K562 (cell line): ENCODE data around the gene KCNQ5. TPM values are rescaled to one million over a fixed set of nuclear protein-coding genes. Genes with fewer than 3 reads are reported as not detected.
A peak's percentile ranks its signal among the peaks of the same experiment; 100 is the strongest.

Experiments used
- CBFB ChIP-seq: sonication (generic); formaldehyde crosslinking; IDR thresholded peaks from 2 replicates; pipeline ENCODE4 v1.4.0; 2020; ENCODE audit warnings: mild to moderate bottlenecking, missing genetic modification reagents
- CREM ChIP-seq: IDR thresholded peaks from 2 replicates; pipeline ENCODE4 v1.6.1; 2014; ENCODE audit warnings: antibody characterized with exemption, low read depth
- CXXC5 ChIP-seq: fragments of 250-450 bp; sonication (Bioruptor Pico); IDR thresholded peaks from 2 replicates; pipeline ENCODE4 v1.8.0; 2022; ENCODE audit warnings: inconsistent platforms, mild to moderate bottlenecking, moderate library complexity
- ESRRA ChIP-seq: fragments of 450-650 bp; IDR thresholded peaks from 2 replicates; pipeline ENCODE4 v1.6.1; 2014; ENCODE audit warnings: low read depth, mild to moderate bottlenecking, moderate library complexity, borderline replicate concordance
- JUND ChIP-seq, 2 experiments: IDR thresholded peaks; 2 replicates in 1 of 2; 3 replicates in 1 of 2; pipeline ENCODE4 v1.6.1; 2011; ENCODE audit warnings: borderline replicate concordance in 2 of 2, low read depth in 2 of 2, low read length in 2 of 2, improper control_type of control experiment in 1 of 2, missing biosample characterization in 1 of 2, missing genetic modification characterization in 1 of 2, missing genetic modification reagents in 1 of 2
- RB1 ChIP-seq: fragments of 450-650 bp; IDR thresholded peaks from 2 replicates; pipeline ENCODE4 v1.6.1; 2017; ENCODE audit warnings: low read depth, mild to moderate bottlenecking
- SMARCA4 ChIP-seq: fragments of 450-650 bp; IDR thresholded peaks from 2 replicates; pipeline ENCODE4 v1.6.1; 2016
- SRSF1 ChIP-seq: fragments of 200-400 bp; formaldehyde crosslinking; IDR thresholded peaks from 2 replicates; pipeline ENCODE4 v1.6.1; 2017; ENCODE audit warnings: mild to moderate bottlenecking, low read depth, low read length, moderate library complexity
- TBP ChIP-seq: optimal IDR thresholded peaks from 2 replicates; pipeline ENCODE3; 2011; ENCODE audit warnings: low read depth, low read length, improper control_type of control experiment
- XRCC3 ChIP-seq: fragments of 450-650 bp; IDR thresholded peaks from 2 replicates; pipeline ENCODE4 v1.6.1; 2017; ENCODE audit warnings: mild to moderate bottlenecking, moderate library complexity
- XRCC5 ChIP-seq: fragments of 200-400 bp; formaldehyde crosslinking; IDR thresholded peaks from 2 replicates; pipeline ENCODE4 v1.6.1; 2017; ENCODE audit warnings: low read depth, mild to moderate bottlenecking, low read length
- ZNF431 ChIP-seq: sonication (generic); formaldehyde crosslinking; IDR thresholded peaks from 2 replicates; pipeline ENCODE4 v1.8.0; 2022; ENCODE audit warnings: mild to moderate bottlenecking, missing genetic modification reagents
- polyA plus RNA-seq, 8 experiments: library from polyadenylated mRNA; depleted of rRNA in 4 of 8; stranded (reverse) in 5 of 8; unstranded in 3 of 8; fragments of >200 nt; fragmentation: Nextera tagmentation in 2 of 8; fragmentation: Illumina TruSeq in 1 of 8; extraction: Ambion mirVana in 2 of 8; extraction: Trizol in 1 of 8; gene quantifications; 2 replicates each; pipeline versions ENCODE4 v1.2.1 to v1.2.3, GENCODE V29; 2011 to 2014; ENCODE audit warnings: inconsistent platforms in 1 of 8, missing spikeins in 1 of 8
- total RNA-seq, 7 experiments: library from RNA; depleted of rRNA in 6 of 7; stranded (reverse); fragments of >200 nt in 6 of 7; fragmentation: Illumina TruSeq in 2 of 7; extraction: Trizol in 2 of 7; gene quantifications; 2 replicates each; pipeline versions ENCODE4 v1.2.1 to v1.2.3, GENCODE V29; 2011 to 2021; ENCODE audit warnings: low replicate concordance in 1 of 7
- TF ChIP-seq, protein P1 (sequence below): fragments of 450-650 bp; formaldehyde crosslinking; IDR thresholded peaks from 2 replicates; pipeline ENCODE4 v1.4.0; 2020; ENCODE audit warnings: mild to moderate bottlenecking, moderate library complexity
- TF ChIP-seq, protein P2 (sequence below), 2 experiments: fragments of 450-650 bp; formaldehyde crosslinking in 1 of 2; IDR thresholded peaks; 2 replicates each; pipeline versions ENCODE4 v1.4.0 to v1.6.1; 2014 to 2020; ENCODE audit warnings: mild to moderate bottlenecking in 2 of 2, borderline replicate concordance in 1 of 2, low read depth in 1 of 2
- TF ChIP-seq, protein P3 (sequence below): sonication (generic); formaldehyde crosslinking; IDR thresholded peaks from 2 replicates; pipeline ENCODE4 v1.8.0; 2022; ENCODE audit warnings: missing genetic modification reagents, mild to moderate bottlenecking, moderate library complexity, borderline replicate concordance

KCNQ5 gene
- total and polyA plus RNA-seq, 9 of the 15 experiments (the other 6 are each of a cell fraction or from before 2014, with no cell fraction given): 0.31 to 5.9 (median 2.6) TPM

DNA sequence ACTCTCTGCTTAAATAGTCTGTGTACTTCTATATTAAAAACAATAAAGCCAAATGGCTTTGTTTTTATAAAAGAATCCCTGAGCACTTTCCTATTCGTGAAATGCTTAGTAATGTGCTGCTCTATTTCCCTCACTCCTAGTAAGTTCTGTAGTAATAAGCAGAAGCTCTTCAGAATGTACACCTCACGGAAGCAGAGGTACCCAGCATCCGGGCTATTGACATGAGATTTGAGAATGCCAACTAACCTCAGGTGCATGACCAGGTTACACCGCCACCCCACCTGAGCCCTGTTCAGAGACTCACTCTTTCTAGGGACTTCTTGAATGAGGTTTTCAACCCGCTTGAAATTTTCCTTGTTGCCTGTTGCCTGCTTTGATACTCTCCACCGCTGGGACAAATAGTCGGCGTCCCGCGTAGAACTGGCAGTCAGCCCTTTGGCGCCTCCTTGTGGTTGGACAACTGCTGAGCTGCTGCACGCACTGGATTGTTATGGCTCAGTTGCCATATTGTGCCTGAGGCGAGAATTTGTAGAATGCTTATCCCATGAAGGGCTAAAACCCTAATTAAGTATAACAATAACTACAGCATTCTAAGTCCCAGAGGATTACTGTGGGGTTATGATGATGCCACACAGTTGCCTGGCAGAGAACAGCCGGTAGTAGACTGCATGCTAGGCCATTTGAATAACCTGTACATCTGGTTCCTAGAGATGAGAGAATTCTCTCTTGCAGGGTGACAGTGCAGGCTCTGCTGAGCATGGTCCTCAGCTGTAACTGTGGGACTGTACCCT lies 508.0 kb downstream of the KCNQ5 start (continued):
- TF ChIP-seq, protein P1, sequence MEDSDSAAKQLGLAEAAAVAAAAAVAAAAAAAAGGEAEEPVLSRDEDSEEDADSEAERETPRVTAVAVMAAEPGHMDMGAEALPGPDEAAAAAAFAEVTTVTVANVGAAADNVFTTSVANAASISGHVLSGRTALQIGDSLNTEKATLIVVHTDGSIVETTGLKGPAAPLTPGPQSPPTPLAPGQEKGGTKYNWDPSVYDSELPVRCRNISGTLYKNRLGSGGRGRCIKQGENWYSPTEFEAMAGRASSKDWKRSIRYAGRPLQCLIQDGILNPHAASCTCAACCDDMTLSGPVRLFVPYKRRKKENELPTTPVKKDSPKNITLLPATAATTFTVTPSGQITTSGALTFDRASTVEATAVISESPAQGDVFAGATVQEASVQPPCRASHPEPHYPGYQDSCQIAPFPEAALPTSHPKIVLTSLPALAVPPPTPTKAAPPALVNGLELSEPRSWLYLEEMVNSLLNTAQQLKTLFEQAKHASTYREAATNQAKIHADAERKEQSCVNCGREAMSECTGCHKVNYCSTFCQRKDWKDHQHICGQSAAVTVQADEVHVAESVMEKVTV (CRISPR knock-in tag): peak; percentile 95
- peak; percentile 53 for TF ChIP-seq CREM
- no peak for TF ChIP-seq XRCC3
- peak; percentile 71 for TF ChIP-seq SMARCA4
- 0 out of 2 replicates have a peak, but pooled peaks have one; percentile 28 for TF ChIP-seq CBFB
- no peak for TF ChIP-seq SRSF1
- 0 out of 2 replicates have a peak, but pooled peaks have one; percentile 7 for TF ChIP-seq JUND (IDR thresholded peaks at IDR 0.05; ENCODE audit: borderline replicate concordance, low read depth, low read length)
- TF ChIP-seq JUND (tag; IDR thresholded peaks at IDR 0.05; ENCODE audit: borderline replicate concordance, low read depth, low read length): no peak
- TF ChIP-seq RB1: peak; percentile 71; the same call in 1 of the 2 replicates
- TF ChIP-seq ESRRA: peak; percentile 21; the same call in 1 of the 2 replicates
- no peak for TF ChIP-seq ZNF431
- TF ChIP-seq, protein P2, sequence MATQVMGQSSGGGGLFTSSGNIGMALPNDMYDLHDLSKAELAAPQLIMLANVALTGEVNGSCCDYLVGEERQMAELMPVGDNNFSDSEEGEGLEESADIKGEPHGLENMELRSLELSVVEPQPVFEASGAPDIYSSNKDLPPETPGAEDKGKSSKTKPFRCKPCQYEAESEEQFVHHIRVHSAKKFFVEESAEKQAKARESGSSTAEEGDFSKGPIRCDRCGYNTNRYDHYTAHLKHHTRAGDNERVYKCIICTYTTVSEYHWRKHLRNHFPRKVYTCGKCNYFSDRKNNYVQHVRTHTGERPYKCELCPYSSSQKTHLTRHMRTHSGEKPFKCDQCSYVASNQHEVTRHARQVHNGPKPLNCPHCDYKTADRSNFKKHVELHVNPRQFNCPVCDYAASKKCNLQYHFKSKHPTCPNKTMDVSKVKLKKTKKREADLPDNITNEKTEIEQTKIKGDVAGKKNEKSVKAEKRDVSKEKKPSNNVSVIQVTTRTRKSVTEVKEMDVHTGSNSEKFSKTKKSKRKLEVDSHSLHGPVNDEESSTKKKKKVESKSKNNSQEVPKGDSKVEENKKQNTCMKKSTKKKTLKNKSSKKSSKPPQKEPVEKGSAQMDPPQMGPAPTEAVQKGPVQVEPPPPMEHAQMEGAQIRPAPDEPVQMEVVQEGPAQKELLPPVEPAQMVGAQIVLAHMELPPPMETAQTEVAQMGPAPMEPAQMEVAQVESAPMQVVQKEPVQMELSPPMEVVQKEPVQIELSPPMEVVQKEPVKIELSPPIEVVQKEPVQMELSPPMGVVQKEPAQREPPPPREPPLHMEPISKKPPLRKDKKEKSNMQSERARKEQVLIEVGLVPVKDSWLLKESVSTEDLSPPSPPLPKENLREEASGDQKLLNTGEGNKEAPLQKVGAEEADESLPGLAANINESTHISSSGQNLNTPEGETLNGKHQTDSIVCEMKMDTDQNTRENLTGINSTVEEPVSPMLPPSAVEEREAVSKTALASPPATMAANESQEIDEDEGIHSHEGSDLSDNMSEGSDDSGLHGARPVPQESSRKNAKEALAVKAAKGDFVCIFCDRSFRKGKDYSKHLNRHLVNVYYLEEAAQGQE (IDR thresholded peaks at IDR 0.05; ENCODE audit: borderline replicate concordance): peak; percentile 84
- TF ChIP-seq, protein P2 (CRISPR knock-in tag; IDR thresholded peaks at IDR 0.05; ENCODE audit: low read depth): no peak
- TF ChIP-seq, protein P3, sequence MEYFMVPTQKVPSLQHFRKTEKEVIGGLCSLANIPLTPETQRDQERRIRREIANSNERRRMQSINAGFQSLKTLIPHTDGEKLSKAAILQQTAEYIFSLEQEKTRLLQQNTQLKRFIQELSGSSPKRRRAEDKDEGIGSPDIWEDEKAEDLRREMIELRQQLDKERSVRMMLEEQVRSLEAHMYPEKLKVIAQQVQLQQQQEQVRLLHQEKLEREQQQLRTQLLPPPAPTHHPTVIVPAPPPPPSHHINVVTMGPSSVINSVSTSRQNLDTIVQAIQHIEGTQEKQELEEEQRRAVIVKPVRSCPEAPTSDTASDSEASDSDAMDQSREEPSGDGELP (CRISPR knock-in tag): 0 out of 2 replicates have a peak, but pooled peaks have one; percentile 18
- TF ChIP-seq CXXC5: peak; percentile 21; the same call in 1 of the 2 replicates
- 0 out of 2 replicates have a peak, but pooled peaks have one; percentile 64 for TF ChIP-seq XRCC5
- peak; percentile 5 for TF ChIP-seq TBP
